Fibroblast of the conjunctiva (primary cell): ENCODE measurements around the gene MAP3K7.
"Not testable (repeated sequence)": the region's sequence is repeated elsewhere in the genome, so short reads cannot be mapped to it uniquely, and the experiment has no call there.

Experiments
- DNase-seq: peaks from one replicate; pipeline ENCODE4 v3.0.0-alpha.2; 2010; ENCODE audit warnings: low read depth

The MAP3K7 gene

DNA sequence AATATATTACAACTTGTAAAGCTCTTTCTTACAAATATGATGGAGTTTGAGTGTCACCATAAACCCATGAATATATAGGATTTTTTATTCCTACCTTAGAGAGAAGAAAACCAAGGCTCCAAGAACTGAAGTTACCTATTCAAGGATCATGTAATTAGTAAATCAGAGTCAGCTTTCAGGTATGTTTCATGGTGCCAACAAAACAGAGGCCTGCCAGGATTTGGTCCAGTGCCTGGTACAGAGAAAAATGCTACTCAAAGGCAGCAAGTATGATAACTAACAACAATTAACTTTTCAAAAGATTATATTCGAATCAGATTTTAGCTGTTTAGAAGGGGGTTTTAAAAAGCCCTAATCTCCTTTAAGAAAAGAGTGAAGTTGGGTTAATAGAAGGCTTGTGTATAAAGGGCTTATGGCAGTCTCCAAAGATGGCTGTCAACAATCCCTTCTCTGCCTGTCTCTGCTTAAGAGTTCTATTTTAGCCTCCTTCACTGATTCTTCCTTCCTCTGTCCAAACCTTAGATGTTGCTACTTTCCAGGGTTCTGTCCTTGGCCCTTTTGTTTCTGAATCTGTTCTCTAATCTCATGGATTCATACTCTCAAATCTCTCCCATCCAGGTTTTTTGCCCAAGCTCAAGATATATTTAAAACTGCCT, 7.8 kb downstream of the MAP3K7 start:
- no peak for DNase-seq

DNA sequence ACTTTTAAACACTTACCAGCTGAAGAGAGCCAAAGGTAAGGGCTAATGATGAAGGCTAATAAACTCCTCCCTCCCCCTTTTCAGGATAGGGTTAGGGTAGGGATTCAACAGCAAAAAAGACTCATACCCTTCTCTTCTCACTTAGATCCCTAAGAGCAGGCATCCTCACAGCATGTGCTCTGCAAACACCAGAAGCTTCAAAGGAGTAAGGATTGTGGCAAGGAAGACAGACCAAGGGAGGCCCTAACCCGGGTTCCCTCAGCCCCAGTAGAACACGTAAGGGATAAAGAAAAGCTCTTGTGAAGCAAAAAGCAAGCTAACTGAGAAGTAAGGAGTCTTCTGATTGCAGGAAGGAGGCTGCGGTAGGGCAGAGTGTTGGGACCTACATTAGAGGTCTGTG, 11.6 kb downstream of the MAP3K7 start:
- no peak for DNase-seq

DNA sequence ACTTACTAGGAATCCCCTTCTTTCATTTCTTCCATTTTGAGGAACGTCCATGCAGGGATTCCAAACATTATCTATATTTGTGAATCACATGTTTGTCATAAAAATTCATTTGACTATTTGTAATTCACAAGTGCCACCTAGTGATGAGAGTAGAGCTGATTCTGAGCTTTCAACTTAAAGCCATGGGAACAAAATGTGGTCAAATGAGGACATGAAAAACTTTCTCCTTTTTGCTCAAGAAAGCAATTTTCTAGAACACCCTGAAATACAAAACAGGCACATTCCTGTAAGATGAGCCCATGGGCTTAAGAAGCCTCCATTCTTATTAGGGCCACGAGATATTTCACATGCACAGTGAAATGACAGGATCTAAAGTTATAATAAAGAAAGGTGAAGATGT, 12.3 kb downstream of the MAP3K7 start:
- DNase-seq, result peak; percentile 8

DNA sequence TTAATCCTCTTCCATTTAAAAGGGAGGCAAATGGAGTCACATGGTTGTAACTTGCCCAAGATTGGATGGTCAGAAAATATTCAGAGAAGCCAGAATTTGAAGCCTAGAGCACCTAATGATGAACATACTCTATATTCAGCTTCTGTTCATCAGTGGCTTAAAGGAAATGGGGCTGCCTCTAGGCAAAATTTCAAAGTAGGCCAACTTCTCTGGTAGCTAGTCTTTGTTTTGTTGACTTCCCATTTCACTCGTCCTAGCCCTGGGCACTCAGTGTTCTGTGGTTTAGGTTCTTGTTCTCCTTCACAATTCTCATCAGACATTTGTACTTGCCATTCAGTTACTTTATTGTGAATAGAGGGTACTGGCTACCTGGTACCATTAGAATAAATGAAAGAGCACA, 13.2 kb downstream of the MAP3K7 start:
- DNase-seq, result no peak

DNA sequence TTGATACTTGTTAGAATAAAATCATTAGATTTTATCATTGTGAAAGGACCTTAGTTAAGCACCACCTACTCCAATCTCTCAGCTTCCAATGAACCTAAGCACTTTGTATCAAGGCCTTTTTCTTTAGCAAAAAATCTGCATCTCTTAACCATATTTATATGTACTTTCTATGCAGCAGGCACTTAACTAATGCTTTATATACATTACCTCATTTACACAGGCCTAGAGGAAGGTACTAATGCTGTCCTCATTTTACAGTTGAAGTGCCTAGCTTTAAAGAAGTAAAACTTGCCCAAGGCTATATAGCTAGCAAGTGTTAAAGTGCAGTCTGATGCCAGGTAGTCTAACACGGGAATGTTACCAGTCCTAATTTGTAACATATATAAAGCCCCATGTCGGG, 14.0 kb downstream of the MAP3K7 start:
- no peak for DNase-seq

DNA sequence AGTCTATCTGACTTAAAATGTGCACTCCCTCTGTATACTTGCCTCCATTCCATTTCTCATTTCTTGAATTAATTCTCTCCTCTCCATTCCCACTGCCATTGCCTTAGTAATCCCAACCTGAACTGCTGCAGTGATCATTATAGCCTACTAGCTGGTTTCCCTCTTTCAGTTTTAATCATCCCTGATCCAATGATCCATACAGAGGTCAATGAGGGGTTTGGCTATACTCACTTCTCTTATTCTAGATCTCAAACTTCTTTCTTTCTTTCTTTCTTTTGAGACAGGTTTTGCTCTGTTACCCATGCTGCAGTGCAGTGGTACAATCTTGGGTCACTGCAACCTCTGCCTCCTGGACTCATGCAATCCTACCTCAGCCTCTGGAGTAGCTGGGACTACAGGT, 17.6 kb downstream of the MAP3K7 start:
- DNase-seq, result no peak

DNA sequence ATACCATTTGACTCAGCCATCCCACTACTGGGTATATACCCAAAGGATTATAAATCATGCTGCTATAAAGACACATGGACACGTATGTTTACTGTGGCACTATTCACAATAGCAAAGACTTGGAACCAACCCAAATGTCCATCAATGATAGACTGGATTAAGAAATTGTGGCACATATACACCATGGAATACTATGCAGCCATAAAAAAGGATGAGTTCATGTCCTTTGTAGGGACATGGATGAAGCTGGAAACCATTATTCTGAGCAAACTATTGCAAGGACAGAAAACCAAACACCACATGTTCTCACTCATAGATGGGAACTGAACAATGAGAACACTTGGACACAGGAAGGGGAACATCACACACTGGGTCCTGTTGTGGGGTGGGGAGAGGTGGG, 19.2 kb downstream of the MAP3K7 start:
- not testable (repeated sequence) for DNase-seq

DNA sequence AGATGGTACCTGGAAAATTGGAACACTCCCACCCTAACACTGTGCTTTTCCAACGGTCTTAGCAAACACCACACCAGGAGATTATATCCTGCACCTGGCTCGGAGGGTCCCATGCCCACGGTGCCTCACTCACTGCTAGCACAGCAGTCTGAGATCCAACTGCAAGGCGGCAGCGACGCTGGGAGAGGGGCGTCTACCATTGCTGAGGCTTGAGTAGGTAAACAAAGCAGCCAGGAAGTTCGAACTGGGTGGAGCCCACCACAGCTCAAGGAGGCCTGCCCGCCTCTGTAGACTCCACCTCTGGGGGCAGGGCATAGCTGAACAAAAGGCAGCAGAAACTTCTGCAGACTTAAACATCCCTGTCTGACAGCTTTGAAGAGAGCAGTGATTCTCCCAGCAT, 24.5 kb downstream of the MAP3K7 start:
- not testable (repeated sequence) for DNase-seq

DNA sequence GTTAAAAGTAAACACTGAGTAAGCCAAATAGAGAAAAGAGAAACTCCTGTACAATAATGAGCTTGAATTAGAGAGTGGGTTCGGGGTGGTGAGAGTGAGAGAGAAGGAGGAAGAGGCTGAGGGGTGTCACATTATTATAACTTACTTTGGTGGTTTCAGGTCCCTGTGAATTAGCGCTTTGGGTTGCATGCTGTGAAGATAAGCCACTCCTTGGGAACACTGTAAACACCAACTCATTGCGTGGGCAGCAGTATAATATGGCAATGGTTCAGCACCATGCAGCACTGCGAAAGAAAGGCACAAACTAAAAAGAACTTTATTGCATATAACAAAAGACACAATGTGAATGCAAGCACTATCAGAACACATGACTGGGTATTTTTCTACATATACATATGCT, 26.9 kb downstream of the MAP3K7 start:
- DNase-seq, result no peak

DNA sequence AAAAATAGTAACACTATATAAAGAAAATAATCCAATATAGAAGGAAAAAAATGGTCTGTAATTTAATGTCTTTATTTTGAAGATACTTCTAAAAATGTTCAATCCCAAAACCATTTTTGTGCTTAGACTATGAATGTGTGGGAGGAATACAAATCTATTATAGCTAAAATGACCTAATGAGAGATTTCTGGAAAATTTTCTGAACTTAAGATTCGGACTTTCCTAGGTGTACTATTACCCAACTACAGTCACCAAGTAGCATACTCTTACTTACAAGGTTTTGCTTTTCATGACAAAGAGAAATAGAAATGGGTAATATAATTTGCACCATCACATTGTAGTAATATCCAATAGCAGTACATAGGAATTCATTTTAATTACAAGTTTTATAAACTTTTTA, 29.9 kb downstream of the MAP3K7 start:
- no peak for DNase-seq

DNA sequence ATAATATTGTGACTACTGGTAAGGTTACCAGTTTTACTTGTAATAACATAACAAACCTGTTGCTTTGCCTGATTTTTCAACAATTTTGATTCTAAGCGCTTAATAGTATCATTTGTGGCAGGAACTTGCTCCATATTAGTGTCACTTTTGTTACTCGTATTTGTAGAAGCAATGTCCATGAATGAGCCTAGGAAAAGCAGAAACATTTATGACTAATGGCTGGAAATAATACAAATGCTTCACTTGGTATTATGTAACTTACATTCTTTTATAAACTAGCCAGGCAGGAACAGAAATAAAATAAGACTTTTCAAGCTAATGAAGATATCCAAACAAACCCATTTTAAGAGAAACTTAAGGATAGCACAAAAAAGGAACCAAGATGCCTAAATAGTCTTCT, 38.9 kb downstream of the MAP3K7 start:
- DNase-seq, result no peak

DNA sequence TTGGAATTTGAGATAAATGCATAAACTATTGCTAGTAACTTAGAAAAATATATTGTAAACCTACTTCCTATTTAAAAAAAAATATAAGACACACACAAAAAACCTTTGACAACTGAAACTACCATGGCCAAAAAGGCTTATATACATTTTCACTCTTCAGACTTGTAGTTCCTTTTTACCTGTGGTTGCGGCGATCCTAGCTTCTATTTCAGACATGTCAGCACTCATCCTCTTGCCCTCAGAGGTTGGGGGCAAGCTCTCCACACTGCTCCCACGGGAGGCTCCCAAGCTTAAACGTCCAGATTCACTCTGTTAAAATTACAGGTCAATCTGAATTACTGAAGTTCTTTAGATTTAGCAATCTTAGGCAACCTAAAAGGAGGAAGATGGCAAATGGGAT, 39.8 kb downstream of the MAP3K7 start:
- DNase-seq, result no peak

DNA sequence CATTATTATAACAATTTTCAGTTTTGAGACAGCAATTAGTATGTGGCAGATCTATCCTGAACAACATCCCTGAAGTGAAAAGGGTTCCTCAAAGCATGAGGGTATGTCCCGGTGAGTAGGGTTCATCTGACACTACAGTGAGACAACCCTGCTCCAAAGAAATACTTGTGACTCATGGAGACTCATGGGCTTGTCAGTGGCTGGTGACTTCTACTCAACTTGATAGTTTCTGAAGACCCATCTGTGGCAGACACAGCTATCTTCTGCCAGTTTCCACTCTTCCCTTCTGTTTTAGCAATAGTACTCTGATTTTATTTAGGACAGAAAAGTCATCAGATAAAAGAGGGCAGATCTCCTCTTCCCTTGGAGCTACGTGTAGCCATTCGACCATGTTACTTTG, 41.4 kb downstream of the MAP3K7 start:
- DNase-seq, result no peak

DNA sequence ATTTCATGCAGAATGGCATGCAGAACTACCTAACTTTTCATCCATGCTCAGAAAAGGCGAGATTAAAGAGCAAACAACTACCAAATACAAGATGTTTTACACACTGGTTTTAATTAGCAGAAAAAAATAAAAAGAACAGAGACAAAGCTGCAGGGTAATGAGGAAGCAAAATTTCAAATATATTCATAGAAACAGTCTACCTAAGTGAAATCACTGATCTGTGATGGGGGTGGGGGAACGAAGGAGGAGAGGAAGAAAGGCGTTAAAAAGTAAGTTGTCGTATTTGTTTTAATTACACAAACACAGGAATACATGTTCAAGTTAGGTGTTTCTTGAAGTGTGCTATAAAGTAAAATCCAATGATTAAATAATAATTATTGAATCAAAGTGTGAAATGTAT, 42.1 kb downstream of the MAP3K7 start:
- no peak for DNase-seq

DNA sequence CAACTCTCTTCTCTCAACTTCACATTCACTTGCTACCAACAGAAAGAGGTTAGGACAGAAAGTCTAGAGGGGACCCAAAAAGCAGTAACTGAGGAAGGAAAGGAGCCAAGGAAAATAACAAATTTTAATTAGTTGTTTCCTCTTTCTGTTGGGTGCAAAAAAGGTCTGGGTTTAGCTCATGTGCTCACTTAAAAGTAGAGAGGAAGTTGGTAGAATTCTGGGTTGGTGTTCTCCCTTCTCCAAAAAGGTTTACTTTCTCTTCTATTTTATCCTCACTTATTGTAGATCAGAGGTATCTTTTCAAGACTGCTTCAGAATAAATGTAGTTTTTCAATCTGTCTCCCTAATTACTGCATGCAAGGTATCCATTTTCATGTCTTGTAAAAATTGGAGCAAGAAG, 42.8 kb downstream of the MAP3K7 start:
- DNase-seq, result no peak

DNA sequence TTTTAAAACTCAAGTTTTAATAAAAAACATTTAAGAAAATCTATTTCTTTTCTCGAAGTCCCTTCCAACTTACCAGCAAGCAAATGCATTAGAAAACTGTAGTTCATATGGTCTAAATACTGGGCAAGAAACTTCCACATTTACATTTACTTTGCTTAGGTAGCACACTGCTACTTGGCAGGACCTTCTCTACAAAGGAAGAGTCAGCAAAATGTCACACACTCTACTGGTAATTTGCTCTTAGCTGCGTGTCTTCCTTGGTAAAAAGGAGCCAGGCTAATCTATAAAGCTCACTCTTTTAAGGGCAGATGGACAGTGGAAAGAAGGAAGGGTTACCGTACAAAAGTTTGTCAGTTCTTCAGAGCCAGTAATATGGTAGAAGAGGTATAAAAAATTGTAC, 45.7 kb downstream of the MAP3K7 start:
- DNase-seq, result no peak

DNA sequence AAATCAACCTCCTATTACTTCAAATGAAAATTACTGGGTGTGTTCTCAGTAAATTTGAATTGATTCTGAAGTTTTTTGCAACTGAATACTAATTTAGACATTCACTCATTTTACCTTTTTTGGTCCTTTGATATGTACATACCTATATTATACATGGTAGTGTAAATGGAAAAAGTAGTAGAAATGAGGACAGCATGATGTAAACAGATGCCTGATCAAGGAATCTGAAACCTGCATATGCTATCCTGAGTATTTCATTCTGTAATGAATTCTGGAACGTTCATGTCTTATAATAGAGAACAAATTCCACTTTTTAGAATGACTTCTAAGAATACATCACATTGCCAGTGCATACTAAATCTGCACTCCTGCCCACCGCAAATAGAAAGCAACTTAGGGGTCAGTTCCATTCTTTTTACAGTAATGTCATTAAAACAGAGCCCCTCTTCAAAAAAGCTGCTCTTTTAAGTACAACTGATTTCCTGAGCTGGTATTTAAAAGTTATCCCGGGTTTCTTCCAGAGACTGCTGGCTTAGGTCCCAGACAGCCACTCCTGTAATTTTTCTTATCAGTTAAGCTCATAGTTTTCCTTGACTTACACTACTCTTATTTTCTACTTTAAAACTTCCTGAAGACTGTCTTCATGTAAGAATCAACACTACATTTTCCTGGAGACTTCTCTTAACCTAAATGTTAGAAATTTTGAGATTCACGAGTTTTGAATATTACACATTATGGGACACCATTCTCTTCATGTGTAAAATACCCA, 48.4 kb downstream of the MAP3K7 start:
- DNase-seq, result no peak

DNA sequence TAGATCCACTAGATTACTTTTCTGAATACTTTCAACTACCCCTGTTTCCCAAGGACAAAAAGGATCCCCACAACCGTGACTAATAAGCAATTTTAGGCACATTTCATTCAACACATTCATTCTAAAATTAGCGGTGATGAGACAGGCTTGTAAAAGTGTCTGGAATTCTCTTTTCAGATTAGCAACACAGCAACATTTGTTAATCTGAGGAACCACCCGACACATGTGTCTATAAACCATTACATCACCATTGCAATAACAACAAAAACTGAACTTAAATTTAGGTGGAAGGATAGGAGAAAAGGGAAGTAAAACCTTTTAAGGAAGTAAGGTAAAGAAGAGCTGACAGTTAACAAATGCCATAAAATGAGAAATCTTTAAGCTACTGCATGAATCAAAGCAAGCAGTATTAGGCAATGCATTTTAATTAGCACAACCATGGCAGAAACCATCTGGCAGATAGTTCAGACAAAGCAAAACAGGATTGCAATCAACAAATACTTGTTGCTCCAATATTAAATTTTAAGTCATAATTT, 49.1 kb downstream of the MAP3K7 start:
- no peak for DNase-seq

DNA sequence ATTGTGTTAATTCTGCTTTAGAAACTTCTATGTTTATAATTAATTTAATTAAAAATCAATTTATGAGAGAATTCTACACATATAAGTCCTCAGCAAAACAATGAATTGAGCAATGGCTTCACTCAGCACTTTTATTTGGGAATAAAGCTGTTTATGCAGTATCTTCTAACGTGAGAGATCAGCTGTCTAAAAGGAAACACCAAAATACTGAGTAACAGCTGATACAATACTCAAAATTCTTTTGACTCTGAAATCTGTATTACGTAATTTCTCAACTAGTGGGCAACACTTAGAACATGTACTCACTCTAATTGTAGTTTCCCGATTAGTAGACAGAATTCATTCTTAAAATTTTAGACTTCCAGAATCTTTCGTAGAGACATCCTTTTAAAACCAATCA, 49.8 kb downstream of the MAP3K7 start:
- DNase-seq, result no peak

DNA sequence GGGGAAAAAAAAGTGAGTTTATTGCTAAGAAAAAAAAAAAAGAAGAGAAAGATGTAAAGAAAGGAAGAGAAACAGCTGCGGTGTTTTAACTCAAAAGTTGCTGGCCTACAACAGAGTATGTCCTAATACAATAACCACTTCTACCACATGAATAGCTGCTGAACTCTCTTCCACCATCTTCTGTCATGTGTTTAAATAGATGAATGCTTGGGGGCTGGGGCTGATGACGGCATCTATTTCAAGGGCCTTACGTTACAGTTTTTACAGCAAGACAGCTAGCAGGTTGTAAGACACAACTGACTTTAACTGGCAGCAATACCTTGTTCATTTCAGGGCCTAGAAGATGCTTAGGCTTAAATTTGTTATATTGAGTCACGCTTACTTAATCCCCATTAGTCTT, 50.4 kb downstream of the MAP3K7 start:
- DNase-seq, result no peak

DNA sequence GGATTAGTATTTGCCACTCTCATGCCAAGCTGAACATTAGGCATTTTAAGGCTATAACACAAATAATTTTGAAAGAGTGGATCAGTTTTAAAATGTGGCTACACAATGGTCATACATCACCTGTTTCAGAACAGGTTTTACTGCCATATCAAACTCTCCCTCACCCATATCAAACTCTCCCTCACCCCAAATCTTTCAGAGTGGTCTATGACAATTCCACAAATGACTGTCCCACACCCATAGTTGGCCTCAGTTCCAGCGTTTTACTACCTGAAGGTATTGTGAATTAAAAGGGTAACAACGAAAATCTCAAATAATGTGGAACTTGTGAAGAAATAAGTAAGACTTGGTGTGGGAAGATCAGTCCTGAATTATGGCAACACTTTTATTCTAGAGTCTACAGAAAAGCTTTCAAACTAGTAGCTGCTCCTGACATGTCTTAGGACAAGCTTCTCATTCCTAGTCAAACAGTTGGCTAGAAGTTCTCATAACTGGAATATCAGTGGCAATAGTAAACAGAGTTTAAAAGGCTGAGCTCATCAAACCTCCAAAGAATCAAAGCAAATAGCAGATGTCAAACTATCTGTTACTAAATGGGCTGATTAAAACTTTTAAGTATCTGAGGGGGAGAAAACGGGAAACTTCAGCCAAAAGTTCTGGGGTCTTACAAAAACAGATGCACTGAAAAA, 52.4 kb downstream of the MAP3K7 start:
- DNase-seq, result no peak

DNA sequence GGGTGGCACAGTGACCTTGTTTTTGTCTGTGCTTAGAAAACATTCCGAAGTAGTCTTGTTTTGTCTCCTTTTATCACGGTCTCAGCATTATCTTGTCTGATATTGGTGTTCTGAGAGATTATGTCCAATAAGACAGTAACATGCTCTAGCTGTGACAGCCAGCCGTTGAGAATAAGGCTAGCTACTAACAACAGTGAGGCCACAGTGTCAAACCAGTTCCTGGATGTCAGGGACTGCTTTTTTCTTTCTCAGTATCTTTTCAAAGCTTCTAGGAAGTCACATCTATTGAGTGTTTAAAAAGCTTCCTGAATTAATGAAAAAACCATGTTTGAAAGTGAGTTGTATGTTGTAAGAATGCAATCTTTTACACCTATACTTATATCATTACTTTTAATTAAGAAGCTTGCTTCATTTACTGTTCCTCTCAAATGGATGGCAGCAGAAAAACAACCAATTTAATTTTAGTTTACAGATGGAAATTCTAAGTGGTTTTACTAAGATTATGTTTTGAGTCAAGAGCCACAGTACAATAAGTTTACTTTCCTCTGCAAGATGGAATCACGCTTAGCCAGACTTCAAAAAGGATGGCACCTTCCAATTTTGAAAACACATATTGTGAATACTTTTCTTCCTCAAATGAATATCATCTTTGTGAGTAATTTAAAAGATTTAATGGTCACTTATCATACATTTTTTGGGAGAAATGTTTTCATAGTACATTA, 53.1 kb downstream of the MAP3K7 start:
- DNase-seq, result no peak

DNA sequence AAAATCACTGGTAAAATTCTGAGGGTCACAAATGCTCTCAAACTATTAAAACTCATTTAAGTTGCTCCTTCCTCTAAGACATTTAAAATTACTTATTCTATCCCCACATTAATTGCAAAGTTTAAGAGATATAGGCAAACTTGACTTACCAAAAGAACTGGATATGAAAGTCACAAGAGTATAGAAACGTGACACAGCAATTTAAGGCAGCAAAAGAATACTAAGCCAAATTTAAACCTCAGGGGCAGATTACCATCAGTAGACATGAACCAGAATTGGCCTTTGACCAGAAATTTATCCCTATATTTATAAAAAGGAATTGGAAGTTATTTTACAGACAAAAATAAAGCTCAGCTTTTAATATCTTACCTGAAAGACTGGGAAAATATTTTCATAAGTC, 56.0 kb downstream of the MAP3K7 start:
- DNase-seq, result no peak
